ENCODE data around the gene SNRPD3. TPM values are rescaled to one million over a fixed set of nuclear protein-coding genes. Genes with fewer than 3 reads are reported as not detected.

SNRPD3 gene
- total RNA-seq, 1 experiment from 2014 or later, result 220 TPM

GRCh38 chr22:24563246-24563645 lies 7.4 kb downstream of the SNRPD3 start:
- intact Hi-C loops (cut with micrococcal nuclease; ENCODE audit: unreplicated experiment), result no loop called here
- no peak overlapping the region for H3K4me3 ChIP-seq (ENCODE audit: low read depth, low read length, poor library complexity, severe bottlenecking)
- H3K27ac ChIP-seq (ENCODE audit: low read depth, low read length, poor library complexity, severe bottlenecking), result peak overlapping the region; percentile 42
- ChIA-PET POLR2A (ENCODE audit: low non-redundant PET) (no interaction called here), CTCF (no interaction called here)
- H3K36me3 ChIP-seq (ENCODE audit: insufficient read depth, low read length, poor library complexity, severe bottlenecking), result peaks cover 58% of the 10 kb centered on the region
- no TSS peak for BruUV-seq (replicated peaks)
- no peaks in the 10 kb centered on the region for H3K27me3 ChIP-seq (replicated peaks; ENCODE audit: insufficient read depth, low read depth, low read length, poor library complexity)
- TF ChIP-seq CTCF (conservative IDR thresholded peaks at IDR 0.05; ENCODE audit: low read depth, low read length) (no peak), EZH2 (IDR thresholded peaks at IDR 0.05; ENCODE audit: borderline replicate concordance, low read depth, low read length, poor library complexity, severe bottlenecking) (no peak)
- no peak for DNase-seq (ENCODE audit: low spot score)
- peaks cover 4% of the 10 kb centered on the region for H3K4me1 ChIP-seq (ENCODE audit: insufficient read depth, low read length, poor library complexity, severe bottlenecking)
- no peaks in the 10 kb centered on the region for H3K9me3 ChIP-seq (ENCODE audit: low read depth, low read length, poor library complexity, severe bottlenecking)

- BruUV-seq (replicated peaks), result no TSS peak
- intact Hi-C loops (cut with micrococcal nuclease; ENCODE audit: unreplicated experiment), result no loop called here
- ChIA-PET CTCF (no interaction called here), POLR2A (ENCODE audit: low non-redundant PET) (no interaction called here)
- H3K27ac ChIP-seq (ENCODE audit: low read depth, low read length, poor library complexity, severe bottlenecking), result no peak overlapping the region
- peaks cover 4% of the 10 kb centered on the region for H3K4me1 ChIP-seq (ENCODE audit: insufficient read depth, low read length, poor library complexity, severe bottlenecking)
- H3K9me3 ChIP-seq (ENCODE audit: low read depth, low read length, poor library complexity, severe bottlenecking), result no peaks in the 10 kb centered on the region
- DNase-seq (ENCODE audit: low spot score), result peak; percentile 40
- H3K4me3 ChIP-seq (ENCODE audit: low read depth, low read length, poor library complexity, severe bottlenecking), result no peak overlapping the region
- peaks cover 55% of the 10 kb centered on the region for H3K36me3 ChIP-seq (ENCODE audit: insufficient read depth, low read length, poor library complexity, severe bottlenecking)
- TF ChIP-seq EZH2 (IDR thresholded peaks at IDR 0.05; ENCODE audit: borderline replicate concordance, low read depth, low read length, poor library complexity, severe bottlenecking) (no peak), CTCF (conservative IDR thresholded peaks at IDR 0.05; ENCODE audit: low read depth, low read length) (no peak)
- no peaks in the 10 kb centered on the region for H3K27me3 ChIP-seq (replicated peaks; ENCODE audit: insufficient read depth, low read depth, low read length, poor library complexity)
These were observed 8.7 kb downstream of the SNRPD3 start for GRCh38 chr22:24564376-24565058.

GRCh38 chr22:24565077-24565476 lies 9.3 kb downstream of the SNRPD3 start:
- H3K4me1 ChIP-seq (ENCODE audit: insufficient read depth, low read length, poor library complexity, severe bottlenecking), result peaks cover 4% of the 10 kb centered on the region
- H3K27ac ChIP-seq (ENCODE audit: low read depth, low read length, poor library complexity, severe bottlenecking), result no peak overlapping the region
- no peak overlapping the region for H3K4me3 ChIP-seq (ENCODE audit: low read depth, low read length, poor library complexity, severe bottlenecking)
- no peaks in the 10 kb centered on the region for H3K9me3 ChIP-seq (ENCODE audit: low read depth, low read length, poor library complexity, severe bottlenecking)
- DNase-seq (ENCODE audit: low spot score), result no peak
- H3K27me3 ChIP-seq (replicated peaks; ENCODE audit: insufficient read depth, low read depth, low read length, poor library complexity), result no peaks in the 10 kb centered on the region
- intact Hi-C loops (cut with micrococcal nuclease; ENCODE audit: unreplicated experiment), result no loop called here
- BruUV-seq (replicated peaks), result no TSS peak
- H3K36me3 ChIP-seq (ENCODE audit: insufficient read depth, low read length, poor library complexity, severe bottlenecking), result peaks cover 56% of the 10 kb centered on the region
- POLR2A ChIA-PET (ENCODE audit: low non-redundant PET), result no interaction called here
- TF ChIP-seq EZH2 (IDR thresholded peaks at IDR 0.05; ENCODE audit: borderline replicate concordance, low read depth, low read length, poor library complexity, severe bottlenecking) (no peak), CTCF (conservative IDR thresholded peaks at IDR 0.05; ENCODE audit: low read depth, low read length) (no peak)
- CTCF ChIA-PET, result no interaction called here

Data from A673 (cell line).